CD14-positive monocyte (primary cell): ENCODE results near the gene MESD. TPM values are rescaled to one million over a fixed set of nuclear protein-coding genes. Genes with fewer than 3 reads are reported as not detected.

ENCODE experiments used
- DNase-seq, 3 donors: peaks; one replicate each; pipeline ENCODE4 v3.0.0-alpha.2; 2011 to 2022
- H2AFZ ChIP-seq: 2 replicates; pipeline ENCODE4 v1.6.0; 2012; ENCODE audit warnings: mild to moderate bottlenecking, low read depth, low read length, inconsistent platforms; ENCODE audit not compliant: insufficient read depth, poor library complexity, severe bottlenecking
- H3K27ac ChIP-seq, 2 donors: 1 replicate in 1 of 2; 2 replicates in 1 of 2; pipeline ENCODE4 v1.5.1; 2012 to 2013; ENCODE audit warnings: low read length in 2 of 2, control low read depth in 1 of 2, inconsistent platforms in 1 of 2, low read depth in 1 of 2, mild to moderate bottlenecking in 1 of 2
- H3K27me3 ChIP-seq, 2 donors: one replicate each; pipeline versions ENCODE4 v1.6.0 to v1.6.1; 2011 to 2013; ENCODE audit warnings: low read length in 2 of 2; ENCODE audit not compliant: control insufficient read depth in 2 of 2, insufficient read depth in 2 of 2
- H3K36me3 ChIP-seq, 2 donors: replicated peaks in 1 of 2; 1 replicate in 1 of 2; 2 replicates in 1 of 2; pipeline versions ENCODE4 v1.5.1 to v1.6.1; 2012 to 2013; ENCODE audit warnings: low read length in 2 of 2, control low read depth in 1 of 2, inconsistent platforms in 1 of 2, mild to moderate bottlenecking in 1 of 2; ENCODE audit not compliant: insufficient read depth in 2 of 2, control insufficient read depth in 1 of 2
- H3K4me1 ChIP-seq, 2 donors: 1 replicate in 1 of 2; 2 replicates in 1 of 2; pipeline versions ENCODE4 v1.5.1 to v1.6.1; 2012 to 2013; ENCODE audit warnings: low read length in 2 of 2, control low read depth in 1 of 2, inconsistent platforms in 1 of 2, mild to moderate bottlenecking in 1 of 2, moderate library complexity in 1 of 2; ENCODE audit not compliant: insufficient read depth in 2 of 2, control insufficient read depth in 1 of 2
- H3K4me2 ChIP-seq: replicated peaks from 2 replicates; pipeline ENCODE3; 2012; ENCODE audit warnings: low read length, moderate library complexity, mild to moderate bottlenecking; ENCODE audit not compliant: poor library complexity, severe bottlenecking; ENCODE audit errors: extremely low read depth
- H3K4me3 ChIP-seq, 3 experiments: fragments of 200-600 bp in 1 of 3; sonication (generic) in 1 of 3; replicated peaks in 1 of 3; 1 replicate in 2 of 3; 2 replicates in 1 of 3; pipeline ENCODE4 v1.5.1; 2011 to 2013; ENCODE audit warnings: low read length in 3 of 3, mild to moderate bottlenecking in 3 of 3, control low read depth in 2 of 3, low read depth in 2 of 3, inconsistent platforms in 1 of 3, moderate library complexity in 1 of 3
- H3K79me2 ChIP-seq: 2 replicates; pipeline ENCODE4 v1.6.0; 2012; ENCODE audit warnings: mild to moderate bottlenecking, control low read depth, inconsistent platforms, low read length, moderate library complexity; ENCODE audit not compliant: insufficient read depth
- H3K9ac ChIP-seq: 2 replicates; pipeline ENCODE4 v1.6.0; 2017; ENCODE audit warnings: low read length, mild to moderate bottlenecking; ENCODE audit not compliant: insufficient read depth, poor library complexity, severe bottlenecking
- H3K9me3 ChIP-seq, 2 donors: replicated peaks in 1 of 2; 1 replicate in 1 of 2; 2 replicates in 1 of 2; pipeline versions ENCODE4 v1.5.1 to v1.6.1; 2012 to 2013; ENCODE audit warnings: low read length in 2 of 2, control low read depth in 1 of 2; ENCODE audit not compliant: control insufficient read depth in 1 of 2, insufficient read depth in 1 of 2
- H4K20me1 ChIP-seq: 2 replicates; pipeline ENCODE4 v1.6.0; 2012; ENCODE audit warnings: mild to moderate bottlenecking, low read length, control low read depth, moderate library complexity; ENCODE audit not compliant: insufficient read depth
- H3K27ac Mint-ChIP-seq, 7 donors: one replicate each; pipeline ENCODE4 v1.8.0; 2020; ENCODE audit warnings: mild to moderate bottlenecking in 7 of 7, mixed read lengths in 7 of 7, moderate library complexity in 6 of 7, inconsistent platforms in 2 of 7
- H3K27me3 Mint-ChIP-seq, 3 donors: one replicate each; pipeline ENCODE4 v1.8.0; 2021 to 2022; ENCODE audit warnings: low read depth in 3 of 3, mild to moderate bottlenecking in 3 of 3, mixed read lengths in 3 of 3, moderate library complexity in 3 of 3, inconsistent platforms in 1 of 3
- H3K36me3 Mint-ChIP-seq, 2 donors: one replicate each; pipeline ENCODE4 v1.8.0; 2020; ENCODE audit warnings: mixed read lengths in 2 of 2, inconsistent platforms in 1 of 2, mild to moderate bottlenecking in 1 of 2
- H3K4me1 Mint-ChIP-seq: one replicate; pipeline ENCODE4 v1.8.0; 2020; ENCODE audit warnings: mild to moderate bottlenecking, mixed read lengths
- H3K4me3 Mint-ChIP-seq, 2 donors: one replicate each; pipeline ENCODE4 v1.8.0; 2020; ENCODE audit warnings: mild to moderate bottlenecking in 2 of 2, mixed read lengths in 2 of 2, moderate library complexity in 1 of 2
- H3K9me3 Mint-ChIP-seq, 7 donors: one replicate each; pipeline ENCODE4 v1.8.0; 2020 to 2022; ENCODE audit warnings: mixed read lengths in 7 of 7, mild to moderate bottlenecking in 6 of 7, moderate library complexity in 6 of 7, inconsistent platforms in 2 of 7
- CTCF ChIP-seq: fragments of 200-600 bp; IDR thresholded peaks from one replicate; pipeline ENCODE4 v1.8.0; 2022; ENCODE audit warnings: antibody characterized with exemption, mild to moderate bottlenecking
- WGBS: methylation state at CpG from one replicate; pipeline ENCODE4 v1.1.5; 2013; ENCODE audit warnings: missing lambda C conversion rate; ENCODE audit not compliant: insufficient coverage; 5-methylcytosine and 5-hydroxymethylcytosine counted together
- intact Hi-C, 2 donors: fragments of 100-400 bp; cut with micrococcal nuclease; formaldehyde crosslinking; loops; one replicate each; pipeline versions ENCODE4 v1.15.0 to v1.15.1; 2023
- polyA plus RNA-seq, 3 donors: library from polyadenylated mRNA; depleted of rRNA in 1 of 3; unstranded in 2 of 3; stranded (reverse) in 1 of 3; fragments of 300-500 nt in 2 of 3; fragments of >200 nt in 1 of 3; fragmentation: Illumina TruSeq in 2 of 3; gene quantifications; 1 replicate in 2 of 3; 2 replicates in 1 of 3; pipeline ENCODE4 v1.2.3, GENCODE V29; 2012 to 2021

Gene MESD
- polyA plus RNA-seq, 3 donors = 5.6 to 15.7 (median 13.1) TPM

- H3K9me3 ChIP-seq = no peaks in the 10 kb centered on the region
- peaks cover 7 to 18% of the 10 kb centered on the region in 2 donors for H3K36me3 ChIP-seq
- H3K4me2 ChIP-seq = peak overlapping the region; percentile 91
- intact Hi-C loops = loop anchor here (2.0 to 10.0 kb wide), 4 partner anchors 21 to 293 kb away; no protein-coding TSS in a partner anchor
- H3K27ac ChIP-seq = peak overlapping the region; percentile 91 to 93
- no peak for DNase-seq
- H3K79me2 ChIP-seq = peaks cover 51% of the 10 kb centered on the region
- no peaks in the 10 kb centered on the region for H3K27me3 ChIP-seq
- no peak for TF ChIP-seq CTCF
- Mint-ChIP-seq H3K36me3 (peaks cover 17 to 22% of the 10 kb centered on the region in 2 donors), H3K4me1 (peaks cover 36% of the 10 kb centered on the region), H3K27me3 (peaks cover 0 to 3% (median 0%) of the 10 kb centered on the region in 3 donors), H3K9me3 (peaks cover 0 to under 1% (median 0%) of the 10 kb centered on the region in 7 donors), H3K27ac (peak overlapping the region; percentile 77 to 91 (median 81)), H3K4me3 (peak overlapping the region; percentile 77 to 83)
- peaks cover 17 to 33% of the 10 kb centered on the region in 2 donors for H3K4me1 ChIP-seq
- H3K4me3 ChIP-seq = peak overlapping the region; percentile 70 to 93 (median 92)
- H4K20me1 ChIP-seq = peaks cover 47% of the 10 kb centered on the region
- H3K9ac ChIP-seq = peak overlapping the region; percentile 90
- peak overlapping the region; percentile 91 for H2AFZ ChIP-seq
- 12% methylated on average over 42 of the region's 42 CpGs for WGBS
These were observed 12.4 kb upstream of the MESD start for GRCh38 chr15:81002009-81002330.

GRCh38 chr15:81001152-81002008, 11.8 kb upstream of the MESD start:
- peak overlapping the region; percentile 91 for H3K4me2 ChIP-seq
- under 1% methylated on average over 110 of the region's 110 CpGs for WGBS
- Mint-ChIP-seq H3K4me3 (peak overlapping the region; percentile 94 to 96), H3K36me3 (peaks cover 17 to 21% of the 10 kb centered on the region in 2 donors), H3K27ac (peak overlapping the region; percentile 90 to 97 (median 94)), H3K27me3 (peaks cover 0 to 3% (median 0%) of the 10 kb centered on the region in 3 donors), H3K4me1 (peaks cover 36% of the 10 kb centered on the region), H3K9me3 (peaks cover 0 to 6% (median under 1%) of the 10 kb centered on the region in 7 donors)
- peaks cover 46% of the 10 kb centered on the region for H3K79me2 ChIP-seq
- peak; percentile 49 to 76 (median 71) for DNase-seq
- peak overlapping the region; percentile 90 for H3K9ac ChIP-seq
- peaks cover 7 to 18% of the 10 kb centered on the region in 2 donors for H3K36me3 ChIP-seq
- peak overlapping the region; percentile 91 for H2AFZ ChIP-seq
- intact Hi-C loops = loop anchor here (2.0 to 10.0 kb wide), 4 partner anchors 21 to 293 kb away; no protein-coding TSS in a partner anchor
- peaks cover 44% of the 10 kb centered on the region for H4K20me1 ChIP-seq
- no peak for TF ChIP-seq CTCF
- peaks cover 17 to 33% of the 10 kb centered on the region in 2 donors for H3K4me1 ChIP-seq
- H3K27me3 ChIP-seq = no peaks in the 10 kb centered on the region
- H3K9me3 ChIP-seq = peaks cover 0 to 1% of the 10 kb centered on the region in 2 donors
- H3K4me3 ChIP-seq = peak overlapping the region; percentile 70 to 93 (median 92)
- peak overlapping the region; percentile 91 to 93 for H3K27ac ChIP-seq
